Activated CD8-positive, alpha-beta T cell treated with anti-CD3 and anti-CD28 coated beads for 36 hours (primary cell): ENCODE data around the gene CLEC20A. TPM values are rescaled to one million over a fixed set of nuclear protein-coding genes. Genes with fewer than 3 reads are reported as not detected.

Source experiments
- ATAC-seq: fragments of 200-7000 bp; cut with Tn5 transposase; one replicate; pipeline ENCODE4 v1.10.0; 2021; ENCODE audit warnings: mild to moderate bottlenecking, moderate library complexity
- CTCF ChIA-PET: fragments of 350-600 bp; sonication (Branson Sonifier 250); formaldehyde crosslinking; loops from one replicate; lab custom pipeline; 2021; ENCODE audit warnings: antibody characterized with exemption; lab: Charles Lee
- POLR2A ChIA-PET: fragments of 350-600 bp; sonication (Branson Sonifier 250); formaldehyde crosslinking; loops from one replicate; lab custom pipeline; 2021; ENCODE audit warnings: antibody characterized with exemption; lab: Charles Lee
- DNase-seq: peaks from one replicate; pipeline ENCODE4 v3.0.0-alpha.2; 2020
- H3K27ac Mint-ChIP-seq: one replicate; pipeline ENCODE4 v1.8.0; 2021; ENCODE audit warnings: mild to moderate bottlenecking, mixed read lengths
- H3K27me3 Mint-ChIP-seq: one replicate; pipeline ENCODE4 v1.8.0; 2021; ENCODE audit warnings: mixed read lengths
- H3K36me3 Mint-ChIP-seq: one replicate; pipeline ENCODE4 v1.8.0; 2021; ENCODE audit warnings: low read depth, mixed read lengths
- H3K4me1 Mint-ChIP-seq: one replicate; pipeline ENCODE4 v1.8.0; 2021; ENCODE audit warnings: low read depth, mixed read lengths
- H3K4me3 Mint-ChIP-seq: one replicate; pipeline ENCODE4 v1.8.0; 2021; ENCODE audit warnings: mild to moderate bottlenecking, moderate library complexity, mixed read lengths
- H3K9me3 Mint-ChIP-seq: one replicate; pipeline ENCODE4 v1.8.0; 2021; ENCODE audit warnings: mixed read lengths
- CTCF ChIP-seq: fragments of 200-600 bp; IDR thresholded peaks from one replicate; pipeline ENCODE4 v1.8.0; 2022; ENCODE audit warnings: antibody characterized with exemption, mild to moderate bottlenecking
- intact Hi-C: fragments of 100-400 bp; cut with micrococcal nuclease; formaldehyde crosslinking; loops from one replicate; pipeline ENCODE4 v1.10.0; 2022
- total RNA-seq, 2 experiments: library from RNA; stranded (reverse); gene quantifications; one replicate each; pipeline ENCODE4 v1.2.3, GENCODE V29; 2021

CLEC20A gene
- total RNA-seq, 2 experiments from 2014 or later = not detected

GRCh38 chr1:178477841-178478240 is 18.9 kb downstream of the CLEC20A start:
- no peak overlapping the region for H3K4me3 Mint-ChIP-seq

GRCh38 chr1:178477373-178477772 is 19.4 kb downstream of the CLEC20A start:
- ATAC-seq = no peak
- CTCF ChIA-PET = interaction anchor here (2.2 kb wide), 1 partner anchor 24 kb away, joined by 10 read pairs; no protein-coding TSS in a partner anchor
- DNase-seq = no peak
- Mint-ChIP-seq H3K9me3 (no peaks in the 10 kb centered on the region), H3K36me3 (no peaks in the 10 kb centered on the region), H3K4me1 (no peaks in the 10 kb centered on the region), H3K27me3 (peaks cover 10% of the 10 kb centered on the region), H3K4me3 (no peak overlapping the region), H3K27ac (no peak overlapping the region)
- TF ChIP-seq CTCF = no peak
- intact Hi-C loops = no loop called here
- POLR2A ChIA-PET = no interaction called here

More at GRCh38 chr1:178477841-178478240, 18.9 kb downstream of the CLEC20A start:
- Mint-ChIP-seq H3K27ac (no peak overlapping the region), H3K36me3 (no peaks in the 10 kb centered on the region), H3K4me1 (no peaks in the 10 kb centered on the region), H3K9me3 (no peaks in the 10 kb centered on the region), H3K27me3 (peaks cover 9% of the 10 kb centered on the region)
- DNase-seq = no peak
- no peak for ATAC-seq
- ChIA-PET CTCF (no interaction called here), POLR2A (no interaction called here)
- intact Hi-C loops = no loop called here
- no peak for TF ChIP-seq CTCF

- Mint-ChIP-seq H3K36me3 (no peaks in the 10 kb centered on the region), H3K27me3 (peaks cover 10% of the 10 kb centered on the region), H3K9me3 (no peaks in the 10 kb centered on the region), H3K4me1 (no peaks in the 10 kb centered on the region), H3K27ac (no peak overlapping the region), H3K4me3 (no peak overlapping the region)
- no peak for TF ChIP-seq CTCF
- intact Hi-C loops = no loop called here
- ChIA-PET CTCF (interaction anchor here (0.9 kb wide), 1 partner anchor 30 kb away, joined by 3 read pairs; no protein-coding TSS in a partner anchor), POLR2A (interaction anchor here (0.8 kb wide), 1 partner anchor 345 kb away, joined by 3 read pairs; no protein-coding TSS in a partner anchor)
- DNase-seq (no peak), ATAC-seq (no peak)
Observed at GRCh38 chr1:178472531-178472930, 24.2 kb downstream of the CLEC20A start.

- CTCF ChIA-PET = no interaction called here
- intact Hi-C loops = no loop called here
Observed at GRCh38 chr1:178470411-178470960, 26.3 kb downstream of the CLEC20A start.

More at GRCh38 chr1:178470411-178470960, 26.3 kb downstream of the CLEC20A start:
- POLR2A ChIA-PET = no interaction called here
- no peak overlapping the region for H3K27ac Mint-ChIP-seq
- H3K27me3 Mint-ChIP-seq = peaks cover 6% of the 10 kb centered on the region
- H3K9me3 Mint-ChIP-seq = no peaks in the 10 kb centered on the region
- H3K4me3 Mint-ChIP-seq = no peak overlapping the region
- H3K36me3 Mint-ChIP-seq = no peaks in the 10 kb centered on the region
- ATAC-seq (no peak), DNase-seq (no peak)
- TF ChIP-seq CTCF = no peak
- H3K4me1 Mint-ChIP-seq = no peaks in the 10 kb centered on the region
